RWPE2 (cell line): ENCODE data around the gene SORCS2.

Experiments
- ATAC-seq: fragments of 200-7000 bp; cut with Tn5 transposase; 3 replicates; pipeline ENCODE4 v1.9.1; 2021; ENCODE audit warnings: low read depth
- DNase-seq: peaks from one replicate; pipeline ENCODE4 v3.0.0-alpha.2; 2020; ENCODE audit warnings: low spot score
- H3K27ac ChIP-seq: fragments of 450-650 bp; 2 replicates; pipeline ENCODE4 v1.5.1; 2017; ENCODE audit warnings: mild to moderate bottlenecking; ENCODE audit not compliant: poor library complexity, severe bottlenecking
- H3K27me3 ChIP-seq: fragments of 250-450 bp; sonication (Bioruptor Pico); 2 replicates; pipeline ENCODE4 v1.5.1; 2021; ENCODE audit warnings: mild to moderate bottlenecking, moderate library complexity; ENCODE audit not compliant: insufficient read depth, poor library complexity, severe bottlenecking
- H3K36me3 ChIP-seq: fragments of 250-450 bp; sonication (Bioruptor Pico); 2 replicates; pipeline ENCODE4 v1.5.1; 2020; ENCODE audit warnings: low read depth, mild to moderate bottlenecking, moderate library complexity
- H3K4me1 ChIP-seq: fragments of 250-450 bp; sonication (Bioruptor Pico); 2 replicates; pipeline ENCODE4 v1.5.1; 2021; ENCODE audit warnings: mild to moderate bottlenecking, moderate library complexity; ENCODE audit not compliant: insufficient read depth, poor library complexity, severe bottlenecking
- H3K4me3 ChIP-seq: fragments of 250-450 bp; sonication (Bioruptor Pico); 2 replicates; pipeline ENCODE4 v1.5.1; 2021; ENCODE audit warnings: mild to moderate bottlenecking, moderate library complexity; ENCODE audit not compliant: severe bottlenecking
- H3K9me3 ChIP-seq: fragments of 250-450 bp; sonication (Bioruptor Pico); 2 replicates; pipeline ENCODE4 v1.5.1; 2021; ENCODE audit warnings: mild to moderate bottlenecking, moderate library complexity; ENCODE audit not compliant: severe bottlenecking
- CTCF ChIP-seq: fragments of 450-650 bp; IDR thresholded peaks from one replicate; pipeline ENCODE4 v1.5.1; 2017; ENCODE audit warnings: mild to moderate bottlenecking, moderate library complexity; ENCODE audit not compliant: poor library complexity, severe bottlenecking

Gene SORCS2

DNA sequence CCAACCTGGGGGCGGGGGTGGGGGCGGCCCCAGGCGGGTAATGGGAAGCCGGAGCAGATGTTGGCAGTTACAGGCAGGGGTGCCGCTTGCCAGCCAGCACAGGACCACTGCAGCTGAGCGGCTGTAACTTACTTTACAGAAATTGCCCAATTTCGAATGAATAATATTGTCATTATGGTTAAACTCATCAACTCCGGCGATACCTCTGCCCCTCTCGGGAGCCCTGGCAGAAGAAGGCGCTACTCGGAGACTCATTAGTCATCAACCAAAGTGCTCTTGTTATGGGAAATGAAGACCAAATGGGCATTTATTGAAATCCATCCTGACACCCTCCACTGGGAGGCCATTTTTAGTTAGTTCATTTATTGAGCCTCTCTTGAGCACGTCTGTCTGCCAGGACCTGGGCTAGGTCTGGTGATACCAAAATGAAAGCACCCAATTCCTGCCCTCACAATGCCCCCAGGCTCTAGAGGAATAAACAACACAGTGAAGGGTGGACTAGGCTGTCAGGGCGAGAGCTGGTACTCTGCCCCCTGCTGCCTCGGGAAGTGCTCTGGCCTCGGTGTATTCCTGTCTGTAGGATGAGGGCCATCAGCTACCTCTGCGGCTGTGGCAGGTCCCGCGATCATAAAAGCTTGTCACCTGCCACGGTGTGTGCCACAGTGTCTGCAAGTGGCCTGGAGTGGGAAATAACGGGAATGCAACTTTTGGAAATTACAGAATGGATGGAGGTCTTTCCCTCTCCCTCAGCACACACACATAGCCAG is 401.5 kb downstream of the SORCS2 start:
- TF ChIP-seq CTCF, result peak; percentile 6
- Histone ChIP-seq H3K27me3 (no peaks in the 10 kb centered on the region), H3K36me3 (no peaks in the 10 kb centered on the region), H3K27ac (no peak overlapping the region), H3K4me1 (peaks cover 6% of the 10 kb centered on the region), H3K4me3 (no peak overlapping the region), H3K9me3 (no peaks in the 10 kb centered on the region)
- DNase-seq (no peak), ATAC-seq (no peak)

DNA sequence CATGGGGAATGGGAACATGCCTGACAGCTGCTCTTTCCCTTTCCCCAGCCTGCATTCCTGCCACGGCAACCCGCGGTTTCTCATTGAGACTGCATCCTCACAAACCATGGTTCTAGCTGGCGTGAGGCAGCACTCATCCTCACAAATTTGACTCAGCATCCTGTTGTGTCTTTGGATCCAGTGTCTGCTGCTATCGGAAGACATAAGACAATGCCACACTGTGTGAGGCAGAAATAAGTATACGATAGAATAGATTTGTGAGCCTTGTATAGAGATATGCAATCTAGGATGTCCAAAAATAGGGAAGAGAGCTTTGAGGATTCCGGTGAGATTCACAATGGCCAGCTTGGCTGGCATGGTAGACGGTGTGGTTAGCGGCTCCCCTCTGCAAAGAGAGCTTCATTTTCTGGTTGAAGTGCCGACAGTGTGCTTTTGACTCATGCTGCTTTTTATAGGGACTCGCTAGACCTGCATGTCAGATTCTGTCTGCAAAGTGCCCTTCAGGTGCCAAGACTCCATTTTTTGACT is 403.7 kb downstream of the SORCS2 start:
- Histone ChIP-seq H3K9me3 (no peaks in the 10 kb centered on the region), H3K4me3 (no peak overlapping the region), H3K27me3 (no peaks in the 10 kb centered on the region), H3K36me3 (no peaks in the 10 kb centered on the region), H3K27ac (no peak overlapping the region), H3K4me1 (no peaks in the 10 kb centered on the region)
- no peak for DNase-seq
- no peak for TF ChIP-seq CTCF
- peak; percentile 38; the same call in 2 of the 3 replicates for ATAC-seq

GRCh38 chr4:7596918-7597606 is 404.7 kb downstream of the SORCS2 start:
- no peak for TF ChIP-seq CTCF
- ATAC-seq, result no peak
- no peak overlapping the region for H3K27ac ChIP-seq

DNA sequence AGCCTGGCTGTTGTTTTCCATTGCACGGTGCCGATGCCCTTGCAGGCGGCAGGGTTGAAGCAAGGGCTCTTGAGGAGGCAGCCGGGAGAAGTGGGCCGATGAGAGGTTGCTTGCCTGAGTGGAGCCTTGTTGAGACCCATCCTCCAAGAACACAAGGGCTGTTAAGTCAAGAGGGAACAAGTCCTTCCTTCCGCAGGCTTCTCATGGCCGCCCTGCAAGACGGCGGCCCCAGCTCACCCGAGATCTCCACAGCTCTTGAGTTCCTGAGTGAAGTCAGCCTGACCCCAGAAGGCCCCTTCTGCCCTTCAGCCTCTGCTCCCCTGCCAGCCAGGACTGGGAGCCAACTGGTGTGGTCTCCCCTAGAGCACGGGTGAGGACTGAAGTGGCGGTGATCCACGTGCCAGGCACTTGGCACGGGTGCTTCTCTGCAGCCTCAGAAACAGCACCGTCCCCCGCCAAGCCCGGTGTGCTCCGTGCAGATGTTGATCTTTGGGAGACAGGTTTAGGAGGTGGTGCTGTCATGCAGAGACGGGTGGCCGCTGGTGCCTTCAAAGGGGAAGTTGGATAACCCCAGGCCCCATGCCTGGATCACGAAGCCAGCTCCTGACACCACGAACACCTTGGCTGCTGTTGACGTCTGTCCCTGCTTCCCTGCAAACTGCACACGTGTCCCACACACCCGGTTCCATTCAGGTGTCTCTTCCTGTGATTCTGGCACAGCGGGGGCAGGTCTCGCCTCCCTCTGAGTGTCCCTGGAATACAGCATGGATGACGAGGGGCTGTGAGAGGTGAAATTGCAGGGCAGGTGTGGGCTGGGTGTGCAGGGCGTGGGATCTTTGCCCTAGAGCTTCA is 406.8 kb downstream of the SORCS2 start:
- H3K9me3 ChIP-seq, result no peaks in the 10 kb centered on the region
- H3K4me3 ChIP-seq, result no peak overlapping the region
- DNase-seq (no peak), ATAC-seq (no peak)
- TF ChIP-seq CTCF, result no peak
- no peak overlapping the region for H3K27ac ChIP-seq
- no peaks in the 10 kb centered on the region for H3K27me3 ChIP-seq
- H3K36me3 ChIP-seq, result no peaks in the 10 kb centered on the region
- no peaks in the 10 kb centered on the region for H3K4me1 ChIP-seq

More at GRCh38 chr4:7596918-7597606, 404.7 kb downstream of the SORCS2 start:
- H3K27me3 ChIP-seq, result no peaks in the 10 kb centered on the region
- no peaks in the 10 kb centered on the region for H3K36me3 ChIP-seq
- no peaks in the 10 kb centered on the region for H3K4me1 ChIP-seq
- no peak overlapping the region for H3K4me3 ChIP-seq
- no peak for DNase-seq
- no peaks in the 10 kb centered on the region for H3K9me3 ChIP-seq
